ENCODE data around the gene PIK3AP1. TPM values are rescaled to one million over a fixed set of nuclear protein-coding genes. Genes with fewer than 3 reads are reported as not detected.

Gene PIK3AP1
- total RNA-seq, 1 experiment from 2014 or later, result 0.47 TPM

GRCh38 chr10:96676272-96677112 is 43.8 kb downstream of the PIK3AP1 start:
- no peak for DNase-seq (ENCODE audit: extremely low read depth, low read depth)

GRCh38 chr10:96675846-96676245 is 44.5 kb downstream of the PIK3AP1 start:
- DNase-seq (ENCODE audit: extremely low read depth, low read depth), result no peak

GRCh38 chr10:96673318-96674099 is 46.8 kb downstream of the PIK3AP1 start:
- no peak for DNase-seq (ENCODE audit: extremely low read depth, low read depth)

- no peak for DNase-seq (ENCODE audit: extremely low read depth, low read depth)
Observed at GRCh38 chr10:96672481-96673175, 47.7 kb downstream of the PIK3AP1 start.

GRCh38 chr10:96671211-96671890 is 49.0 kb downstream of the PIK3AP1 start:
- DNase-seq (ENCODE audit: extremely low read depth, low read depth), result no peak

GRCh38 chr10:96670786-96671185 is 49.5 kb downstream of the PIK3AP1 start:
- no peak for DNase-seq (ENCODE audit: extremely low read depth, low read depth)

- DNase-seq (ENCODE audit: extremely low read depth, low read depth), result no peak
Observed at GRCh38 chr10:96667401-96667800, 52.9 kb downstream of the PIK3AP1 start.

- DNase-seq (ENCODE audit: extremely low read depth, low read depth), result no peak
Observed at GRCh38 chr10:96666741-96667140, 53.6 kb downstream of the PIK3AP1 start.

- no peak for DNase-seq (ENCODE audit: extremely low read depth, low read depth)
Observed at GRCh38 chr10:96665306-96665705, 55.0 kb downstream of the PIK3AP1 start.

- DNase-seq (ENCODE audit: extremely low read depth, low read depth), result no peak
Observed at GRCh38 chr10:96664563-96664962, 55.8 kb downstream of the PIK3AP1 start.

GRCh38 chr10:96663797-96664196 is 56.5 kb downstream of the PIK3AP1 start:
- no peak for DNase-seq (ENCODE audit: extremely low read depth, low read depth)

- DNase-seq (ENCODE audit: extremely low read depth, low read depth), result no peak
Observed at GRCh38 chr10:96661632-96662031, 58.7 kb downstream of the PIK3AP1 start.

GRCh38 chr10:96660297-96660696 is 60.0 kb downstream of the PIK3AP1 start:
- no peak for DNase-seq (ENCODE audit: extremely low read depth, low read depth)

GRCh38 chr10:96658844-96659243 is 61.5 kb downstream of the PIK3AP1 start:
- DNase-seq (ENCODE audit: extremely low read depth, low read depth), result no peak

- DNase-seq (ENCODE audit: extremely low read depth, low read depth), result no peak
Observed at GRCh38 chr10:96657385-96657784, 62.9 kb downstream of the PIK3AP1 start.

- no peak for DNase-seq (ENCODE audit: extremely low read depth, low read depth)
Observed at GRCh38 chr10:96656839-96657238, 63.5 kb downstream of the PIK3AP1 start.

GRCh38 chr10:96656198-96656577 is 64.1 kb downstream of the PIK3AP1 start:
- no peak for DNase-seq (ENCODE audit: extremely low read depth, low read depth)

GRCh38 chr10:96655461-96656197 is 64.7 kb downstream of the PIK3AP1 start:
- DNase-seq (ENCODE audit: extremely low read depth, low read depth), result no peak

- DNase-seq (ENCODE audit: extremely low read depth, low read depth), result no peak
Observed at GRCh38 chr10:96651998-96652431, 68.3 kb downstream of the PIK3AP1 start.

GRCh38 chr10:96650958-96651357 is 69.4 kb downstream of the PIK3AP1 start:
- DNase-seq (ENCODE audit: extremely low read depth, low read depth), result no peak
